SU-DHL-6 (cell line): Measurements from ENCODE around the gene PTPRG.
"Not testable (repeated sequence)": the region's sequence is repeated elsewhere in the genome, so short reads cannot be mapped to it uniquely, and the experiment has no call there.

Experiments used
- H2AFZ ChIP-seq: fragments of 200-600 bp; sonication (generic); 2 replicates; pipeline ENCODE4 v1.6.1; 2014; ENCODE audit warnings: low read depth, mild to moderate bottlenecking, moderate library complexity, mixed read lengths, antibody characterized with exemption, low read length; ENCODE audit not compliant: severe bottlenecking
- H3F3A ChIP-seq: fragments of 200-600 bp; shearing (Covaris generic); 2 replicates; pipeline ENCODE4 v1.6.0; 2016; ENCODE audit warnings: antibody characterized with exemption, mild to moderate bottlenecking; ENCODE audit not compliant: insufficient read depth
- H3K27ac ChIP-seq: fragments of 200-600 bp; sonication (generic); 2 replicates; pipeline ENCODE4 v1.5.1; 2016; ENCODE audit warnings: low read depth, mild to moderate bottlenecking, low read length, moderate library complexity, mixed read lengths
- H3K27me3 ChIP-seq: fragments of 200-600 bp; sonication (generic), shearing (Covaris generic); 2 replicates; pipeline ENCODE4 v1.6.0; 2014; ENCODE audit warnings: mild to moderate bottlenecking, low read length
- H3K36me3 ChIP-seq: fragments of 200-600 bp; sonication (generic); 2 replicates; pipeline ENCODE4 v1.6.1; 2014; ENCODE audit warnings: mild to moderate bottlenecking, low read length, mixed read lengths
- H3K4me2 ChIP-seq: fragments of 300-600, 200-600 bp; shearing (Covaris generic), sonication (generic); 2 replicates; pipeline ENCODE4 v1.6.0; 2014; ENCODE audit warnings: low read length, low read depth, mild to moderate bottlenecking; ENCODE audit not compliant: poor library complexity, severe bottlenecking
- H3K4me3 ChIP-seq: fragments of 200-600 bp; sonication (generic); 2 replicates; pipeline ENCODE4 v1.5.1; 2014; ENCODE audit warnings: antibody characterized with exemption, low read length, mild to moderate bottlenecking, mixed read lengths; ENCODE audit not compliant: insufficient read depth, poor library complexity, severe bottlenecking
- H3K79me2 ChIP-seq: fragments of 200-600 bp; sonication (generic); 2 replicates; pipeline ENCODE4 v1.6.1; 2014; ENCODE audit warnings: mild to moderate bottlenecking, low read length, moderate library complexity; ENCODE audit not compliant: insufficient read depth
- H3K9ac ChIP-seq: fragments of 200-600 bp; sonication (generic); 2 replicates; pipeline ENCODE4 v1.7.0; 2014; ENCODE audit warnings: mild to moderate bottlenecking, low read length
- H3K9me2 ChIP-seq: fragments of 200-600 bp; sonication (generic); replicated peaks from 2 replicates; pipeline ENCODE4 v1.6.1; 2014; ENCODE audit warnings: low read length; ENCODE audit not compliant: insufficient read depth
- H3K9me3 ChIP-seq: fragments of 200-600 bp; sonication (generic); 2 replicates; pipeline ENCODE4 v1.6.1; 2014; ENCODE audit warnings: low read length, mixed read lengths; ENCODE audit not compliant: insufficient read depth
- H4K20me1 ChIP-seq: fragments of 200-600 bp; sonication (generic); 2 replicates; pipeline ENCODE4 v1.6.1; 2014; ENCODE audit warnings: low read depth, mild to moderate bottlenecking, antibody characterized with exemption, low read length, moderate library complexity, mixed read lengths
- EZH2phosphoT487 ChIP-seq: fragments of 200-600 bp; sonication (generic), shearing (Covaris generic); conservative IDR thresholded peaks from 2 replicates; pipeline ENCODE4 v1.6.1; 2018; ENCODE audit warnings: mild to moderate bottlenecking, antibody characterized with exemption, low read length, moderate library complexity, mixed read lengths
- TF ChIP-seq, protein P1 (sequence below): fragments of 200-600 bp; sonication (generic); IDR thresholded peaks from one replicate; pipeline ENCODE4 v1.5.1; 2017; ENCODE audit warnings: antibody characterized with exemption, mild to moderate bottlenecking, low read length, moderate library complexity; ENCODE audit not compliant: insufficient read depth, poor library complexity, severe bottlenecking

Gene PTPRG

DNA sequence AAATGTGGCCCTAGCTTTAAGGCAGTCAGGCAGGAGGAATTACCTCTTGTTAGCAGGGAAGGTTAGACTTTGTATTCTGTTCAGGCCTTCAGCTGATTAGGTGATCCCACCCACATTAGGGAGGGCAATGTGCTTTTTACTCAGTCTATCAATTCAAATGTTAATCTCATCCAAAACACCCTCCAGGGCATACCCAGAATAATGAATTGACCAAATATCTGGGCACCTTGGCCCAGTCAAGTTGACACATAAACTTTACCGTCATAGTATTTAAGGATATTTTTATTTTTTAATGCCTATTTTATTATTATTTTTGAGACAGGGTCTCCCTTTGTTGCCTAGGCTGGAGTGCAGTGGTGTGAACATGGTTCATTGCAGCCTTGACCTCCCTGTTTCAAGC is 146.1 kb downstream of the PTPRG start:
- H3K27ac ChIP-seq, result no peak overlapping the region
- TF ChIP-seq, protein P1, sequence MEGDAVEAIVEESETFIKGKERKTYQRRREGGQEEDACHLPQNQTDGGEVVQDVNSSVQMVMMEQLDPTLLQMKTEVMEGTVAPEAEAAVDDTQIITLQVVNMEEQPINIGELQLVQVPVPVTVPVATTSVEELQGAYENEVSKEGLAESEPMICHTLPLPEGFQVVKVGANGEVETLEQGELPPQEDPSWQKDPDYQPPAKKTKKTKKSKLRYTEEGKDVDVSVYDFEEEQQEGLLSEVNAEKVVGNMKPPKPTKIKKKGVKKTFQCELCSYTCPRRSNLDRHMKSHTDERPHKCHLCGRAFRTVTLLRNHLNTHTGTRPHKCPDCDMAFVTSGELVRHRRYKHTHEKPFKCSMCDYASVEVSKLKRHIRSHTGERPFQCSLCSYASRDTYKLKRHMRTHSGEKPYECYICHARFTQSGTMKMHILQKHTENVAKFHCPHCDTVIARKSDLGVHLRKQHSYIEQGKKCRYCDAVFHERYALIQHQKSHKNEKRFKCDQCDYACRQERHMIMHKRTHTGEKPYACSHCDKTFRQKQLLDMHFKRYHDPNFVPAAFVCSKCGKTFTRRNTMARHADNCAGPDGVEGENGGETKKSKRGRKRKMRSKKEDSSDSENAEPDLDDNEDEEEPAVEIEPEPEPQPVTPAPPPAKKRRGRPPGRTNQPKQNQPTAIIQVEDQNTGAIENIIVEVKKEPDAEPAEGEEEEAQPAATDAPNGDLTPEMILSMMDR, result no peak
- no peak for TF ChIP-seq EZH2phosphoT487
- no peak overlapping the region for H3K4me2 ChIP-seq

DNA sequence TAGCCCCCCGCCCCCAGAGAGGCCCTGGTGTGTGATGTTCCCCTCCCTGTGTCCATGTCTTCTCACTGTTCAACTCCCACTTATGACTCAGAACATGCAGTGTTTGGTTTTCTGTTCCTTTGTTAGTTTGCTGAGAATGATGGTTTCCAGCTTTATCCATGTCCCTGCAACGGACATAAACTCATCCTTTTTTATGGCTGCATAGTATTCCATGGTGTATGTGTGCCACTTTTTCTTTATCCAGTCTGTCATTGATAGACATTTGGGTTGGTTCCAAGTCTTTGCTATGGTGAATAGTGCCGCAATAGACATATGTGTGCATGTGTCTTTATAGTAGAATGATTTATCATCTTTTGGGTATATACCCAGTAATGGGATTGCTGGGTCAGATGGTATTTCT is 149.5 kb downstream of the PTPRG start:
- not testable (repeated sequence) for H3F3A ChIP-seq, H3K27me3 ChIP-seq, H3K4me2 ChIP-seq, H3K36me3 ChIP-seq, H3K79me2 ChIP-seq, H3K27ac ChIP-seq, H3K9ac ChIP-seq, H2AFZ ChIP-seq, H3K4me3 ChIP-seq, H3K9me3 ChIP-seq, H3K9me2 ChIP-seq, H4K20me1 ChIP-seq

More for the DNA sequence above, 146.1 kb downstream of the PTPRG start:
- no peaks in the 10 kb centered on the region for H4K20me1 ChIP-seq
- H3K36me3 ChIP-seq, result no peaks in the 10 kb centered on the region
- H3K4me3 ChIP-seq, result no peak overlapping the region
- H3K79me2 ChIP-seq, result no peaks in the 10 kb centered on the region
- H3F3A ChIP-seq, result no peaks in the 10 kb centered on the region
- H3K27me3 ChIP-seq, result no peaks in the 10 kb centered on the region
- H2AFZ ChIP-seq, result no peak overlapping the region
- H3K9ac ChIP-seq, result no peak overlapping the region
- no peaks in the 10 kb centered on the region for H3K9me3 ChIP-seq
- H3K9me2 ChIP-seq, result no peaks in the 10 kb centered on the region

DNA sequence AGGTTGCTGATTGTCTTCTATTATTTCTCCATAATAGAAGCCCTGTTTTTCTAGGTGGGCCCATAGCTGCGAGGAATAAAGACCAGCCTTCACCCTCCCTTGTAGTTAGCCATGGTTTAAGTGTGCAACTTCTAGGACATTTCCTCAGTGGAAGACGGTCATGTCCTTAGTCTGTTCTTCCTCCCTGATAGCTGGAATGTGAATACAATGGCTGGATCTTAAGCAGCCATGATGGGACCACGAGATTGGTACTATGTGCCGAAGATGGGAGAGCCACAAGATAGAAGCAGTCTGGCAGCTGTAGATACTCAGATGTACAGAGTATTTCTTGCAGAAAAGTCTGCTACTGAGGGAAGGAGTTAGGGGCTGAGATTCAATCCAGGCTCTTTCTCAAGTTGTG is 152.9 kb downstream of the PTPRG start:
- no peaks in the 10 kb centered on the region for H3K9me3 ChIP-seq
- H2AFZ ChIP-seq, result no peak overlapping the region
- H3K27me3 ChIP-seq, result no peaks in the 10 kb centered on the region
- no peak overlapping the region for H3K27ac ChIP-seq
- no peak overlapping the region for H3K4me2 ChIP-seq
- H3K36me3 ChIP-seq, result no peaks in the 10 kb centered on the region
- TF ChIP-seq, protein P1, result no peak
- no peak for TF ChIP-seq EZH2phosphoT487
- no peaks in the 10 kb centered on the region for H4K20me1 ChIP-seq
- no peaks in the 10 kb centered on the region for H3K9me2 ChIP-seq
- no peak overlapping the region for H3K9ac ChIP-seq
- H3F3A ChIP-seq, result no peaks in the 10 kb centered on the region
- H3K4me3 ChIP-seq, result no peak overlapping the region
- H3K79me2 ChIP-seq, result no peaks in the 10 kb centered on the region

DNA sequence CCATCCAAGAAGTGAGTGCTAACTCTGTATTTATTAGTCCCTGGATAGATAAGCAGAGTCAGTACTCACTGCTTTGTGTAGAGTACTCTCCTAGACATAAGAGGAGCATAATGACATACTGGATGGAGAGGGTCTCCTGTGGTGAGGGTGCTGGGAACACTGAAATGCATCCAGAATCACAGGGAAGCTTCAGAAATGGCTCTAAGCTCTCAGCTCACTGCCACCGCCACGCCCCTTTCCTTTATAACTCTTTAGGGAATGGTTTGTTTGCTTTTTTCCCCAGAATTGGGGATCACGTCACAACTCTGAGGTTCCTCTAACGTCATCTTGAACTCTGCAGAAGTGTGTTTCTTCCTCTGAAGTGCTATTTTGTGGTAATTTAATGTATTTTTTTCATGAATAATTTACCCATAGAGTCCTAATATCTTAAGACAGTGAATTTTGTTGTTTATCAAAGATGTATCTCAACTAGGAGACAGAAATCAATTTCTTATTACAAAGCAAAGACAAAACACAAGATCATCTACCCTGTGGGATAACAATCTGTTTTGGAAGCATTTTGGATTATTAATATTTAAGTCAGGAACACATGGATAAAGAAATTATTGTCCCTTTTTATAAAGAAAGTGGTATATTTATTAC is 154.6 kb downstream of the PTPRG start:
- Histone ChIP-seq H3K36me3 (no peaks in the 10 kb centered on the region), H3K4me2 (no peak overlapping the region), H2AFZ (no peak overlapping the region), H3K9me2 (no peaks in the 10 kb centered on the region), H3K27ac (no peak overlapping the region), H3K27me3 (no peaks in the 10 kb centered on the region), H3F3A (no peaks in the 10 kb centered on the region), H3K9ac (no peak overlapping the region), H3K4me3 (no peak overlapping the region), H4K20me1 (no peaks in the 10 kb centered on the region), H3K9me3 (no peaks in the 10 kb centered on the region), H3K79me2 (no peaks in the 10 kb centered on the region)
- TF ChIP-seq, protein P1, result no peak
- TF ChIP-seq EZH2phosphoT487, result no peak

DNA sequence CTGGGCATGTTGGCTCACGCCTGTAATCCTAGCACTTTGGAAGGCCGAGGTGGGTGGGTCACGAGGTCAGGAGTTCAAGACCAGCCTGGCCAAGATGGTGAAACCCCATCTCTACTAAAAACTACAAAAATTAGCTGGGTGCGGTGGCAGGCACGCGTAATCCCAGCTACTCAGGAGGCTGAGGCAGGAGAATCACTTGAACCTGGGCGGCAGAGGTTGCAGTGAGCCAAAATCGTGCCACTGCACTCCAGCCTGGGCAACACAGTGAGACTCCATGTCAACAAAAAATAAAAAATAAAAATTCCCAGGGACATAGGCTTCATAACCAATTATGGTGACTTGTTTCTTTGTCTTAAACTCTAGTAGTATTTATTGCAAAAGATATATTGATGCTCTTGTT is 155.3 kb downstream of the PTPRG start:
- H4K20me1 ChIP-seq, H3F3A ChIP-seq, H3K9ac ChIP-seq, H3K9me3 ChIP-seq, H2AFZ ChIP-seq, H3K79me2 ChIP-seq, H3K27me3 ChIP-seq, H3K4me2 ChIP-seq, H3K4me3 ChIP-seq, H3K9me2 ChIP-seq, H3K27ac ChIP-seq, H3K36me3 ChIP-seq: not testable (repeated sequence)
